Measurements from ENCODE around the gene VTI1A.

The VTI1A gene

GRCh38 chr10:112601214-112602090, 154.4 kb downstream of the VTI1A start:
- DNase-seq (ENCODE audit: insufficient read length, low spot score) (no peak), FAIRE-seq (no peak)
- TF ChIP-seq CTCF (IDR thresholded peaks at IDR 0.05; ENCODE audit: insufficient read depth, missing control alignments) = no peak

GRCh38 chr10:112603062-112603461, 156.0 kb downstream of the VTI1A start:
- TF ChIP-seq CTCF (IDR thresholded peaks at IDR 0.05; ENCODE audit: insufficient read depth, missing control alignments) = no peak
- no peak for FAIRE-seq
- no peak for DNase-seq (ENCODE audit: insufficient read length, low spot score)

- no peak for DNase-seq (ENCODE audit: insufficient read length, low spot score)
- no peak for TF ChIP-seq CTCF (IDR thresholded peaks at IDR 0.05; ENCODE audit: insufficient read depth, missing control alignments)
- no peak for FAIRE-seq
These were observed 158.0 kb downstream of the VTI1A start for GRCh38 chr10:112605063-112605462.

GRCh38 chr10:112607506-112607905, 160.5 kb downstream of the VTI1A start:
- no peak for FAIRE-seq
- no peak for DNase-seq (ENCODE audit: insufficient read length, low spot score)
- no peak for TF ChIP-seq CTCF (IDR thresholded peaks at IDR 0.05; ENCODE audit: insufficient read depth, missing control alignments)

- no peak for TF ChIP-seq CTCF (IDR thresholded peaks at IDR 0.05; ENCODE audit: insufficient read depth, missing control alignments)
- FAIRE-seq (no peak), DNase-seq (ENCODE audit: insufficient read length, low spot score) (no peak)
These were observed 166.6 kb downstream of the VTI1A start for GRCh38 chr10:112613620-112614019.

GRCh38 chr10:112614072-112614471, 167.1 kb downstream of the VTI1A start:
- FAIRE-seq = no peak

More at GRCh38 chr10:112614072-112614471, 167.1 kb downstream of the VTI1A start:
- DNase-seq (ENCODE audit: insufficient read length, low spot score) = no peak
- TF ChIP-seq CTCF (IDR thresholded peaks at IDR 0.05; ENCODE audit: insufficient read depth, missing control alignments) = no peak
